ENCODE measurements around the gene ERBB2.
A peak's percentile ranks its signal among the peaks of the same experiment; 100 is the strongest.
"Not testable (repeated sequence)": the region's sequence is repeated elsewhere in the genome, so short reads cannot be mapped to it uniquely, and the experiment has no call there.

Gene ERBB2

DNA sequence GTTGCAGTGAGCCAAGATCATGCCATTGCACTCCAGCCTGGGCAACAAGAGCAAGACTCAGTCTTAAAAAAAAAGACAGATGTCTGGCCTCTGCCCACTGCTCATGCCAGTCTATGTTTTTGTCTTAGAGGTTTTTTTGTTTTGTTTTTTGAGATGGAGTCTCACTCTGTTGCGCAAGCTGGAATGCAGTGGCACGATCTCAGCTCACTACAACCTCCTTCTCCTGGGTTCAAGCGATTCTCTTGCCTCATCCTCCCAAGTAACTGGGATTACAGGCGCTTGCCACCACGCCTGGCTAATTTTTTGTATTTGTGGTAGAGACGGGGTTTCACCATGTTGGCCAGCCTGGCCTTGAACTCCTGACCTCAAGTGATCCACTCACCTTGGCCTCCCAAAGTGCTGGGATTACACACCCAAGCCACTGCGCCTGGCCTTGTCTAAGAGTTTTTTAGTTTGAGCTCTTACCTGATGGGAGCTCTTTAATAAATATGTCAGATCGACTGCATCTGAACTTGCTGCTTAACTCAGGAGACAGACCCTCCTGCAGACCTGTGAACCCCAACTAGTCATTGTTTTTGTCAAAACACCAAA lies 48.7 kb downstream of the ERBB2 start:
- DNase-seq = not testable (repeated sequence)

DNA sequence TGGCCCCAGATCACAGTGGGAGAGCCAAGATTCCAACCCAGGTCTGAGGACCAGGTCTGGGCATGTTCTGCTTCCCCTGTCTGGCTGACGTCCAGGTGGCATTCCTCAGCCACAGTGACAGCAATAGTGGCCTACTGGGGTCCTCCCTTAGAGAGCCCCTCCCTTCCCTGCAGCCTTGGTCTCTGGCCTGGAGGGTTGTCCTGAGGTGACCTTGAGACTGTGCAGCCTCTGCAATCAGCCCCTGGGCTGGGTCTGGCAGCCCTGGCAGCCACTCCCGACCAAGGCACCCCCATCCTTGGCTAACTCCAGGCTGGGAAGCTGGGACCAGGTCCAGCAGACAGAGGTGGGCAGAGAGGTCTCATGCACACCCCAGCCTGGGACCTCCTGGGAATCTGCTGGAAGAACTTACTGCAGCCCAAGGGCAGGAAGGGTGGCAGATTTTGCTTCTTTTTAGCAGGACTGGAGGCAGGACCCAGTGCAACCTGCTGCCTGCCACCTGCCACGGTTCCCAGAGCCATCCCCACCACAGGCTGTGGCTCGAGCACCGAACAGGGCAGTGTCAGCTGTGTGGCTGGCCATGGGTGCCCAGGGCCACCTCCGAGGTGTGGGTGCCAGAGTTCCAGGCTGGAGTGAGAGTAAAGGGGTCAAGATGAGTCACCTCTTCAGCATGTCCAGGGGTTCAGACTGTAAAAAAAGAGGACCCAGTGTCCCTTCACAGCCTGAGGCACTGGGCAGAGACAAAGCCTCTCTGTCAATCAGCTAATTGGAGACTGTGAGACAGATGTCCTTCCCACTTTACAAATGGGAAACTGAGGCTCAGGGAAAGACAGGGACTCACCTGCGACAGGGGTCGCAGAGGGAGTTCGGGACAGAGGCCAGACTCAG lies 50.5 kb downstream of the ERBB2 start:
- DNase-seq = no peak

DNA sequence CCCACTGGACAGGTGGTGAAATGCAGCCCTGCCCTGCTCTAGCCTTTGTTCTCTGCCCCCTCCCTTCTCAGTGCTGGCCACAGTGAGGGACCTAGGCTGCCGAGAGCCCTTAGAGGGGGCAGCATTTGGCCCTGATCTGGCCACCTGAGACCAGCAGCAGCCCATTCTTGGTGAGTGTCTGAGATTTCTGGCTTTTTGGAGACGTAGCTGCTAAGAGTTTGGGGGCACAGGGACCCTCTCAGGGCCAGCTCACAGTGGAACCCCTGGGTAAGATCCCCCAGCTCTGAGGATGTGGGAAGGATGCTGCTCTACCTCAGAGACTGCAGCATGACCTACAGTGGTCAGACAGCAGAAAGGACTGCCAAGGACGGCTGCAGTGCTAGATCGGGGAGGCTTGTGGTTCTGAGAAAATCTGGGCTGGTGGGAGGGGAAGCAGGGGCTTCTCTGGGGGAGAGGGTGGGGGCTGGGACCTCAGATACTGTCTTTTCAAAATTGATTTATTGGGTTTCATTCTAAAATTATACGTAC lies 51.2 kb downstream of the ERBB2 start:
- no peak for DNase-seq

DNA sequence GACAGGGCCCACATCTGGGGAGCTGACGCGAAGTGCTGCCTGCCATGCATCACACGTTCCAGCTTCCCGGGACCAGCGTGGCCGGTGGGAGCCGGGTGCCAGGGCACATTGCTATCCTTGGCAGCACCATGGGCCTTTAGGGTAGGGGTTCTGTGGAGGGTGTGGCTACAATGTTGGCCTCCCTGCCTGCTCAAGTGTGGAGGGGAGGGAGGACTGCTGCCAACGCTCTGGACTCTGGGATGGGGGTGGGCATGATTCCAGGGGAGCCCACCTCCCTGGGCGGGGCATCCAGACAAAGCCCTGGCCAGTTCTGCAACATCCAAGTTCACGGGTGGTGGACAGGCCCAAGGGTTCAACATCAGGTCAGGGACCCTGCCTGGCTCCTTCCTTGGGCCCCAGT lies 51.8 kb downstream of the ERBB2 start:
- no peak for DNase-seq

DNA sequence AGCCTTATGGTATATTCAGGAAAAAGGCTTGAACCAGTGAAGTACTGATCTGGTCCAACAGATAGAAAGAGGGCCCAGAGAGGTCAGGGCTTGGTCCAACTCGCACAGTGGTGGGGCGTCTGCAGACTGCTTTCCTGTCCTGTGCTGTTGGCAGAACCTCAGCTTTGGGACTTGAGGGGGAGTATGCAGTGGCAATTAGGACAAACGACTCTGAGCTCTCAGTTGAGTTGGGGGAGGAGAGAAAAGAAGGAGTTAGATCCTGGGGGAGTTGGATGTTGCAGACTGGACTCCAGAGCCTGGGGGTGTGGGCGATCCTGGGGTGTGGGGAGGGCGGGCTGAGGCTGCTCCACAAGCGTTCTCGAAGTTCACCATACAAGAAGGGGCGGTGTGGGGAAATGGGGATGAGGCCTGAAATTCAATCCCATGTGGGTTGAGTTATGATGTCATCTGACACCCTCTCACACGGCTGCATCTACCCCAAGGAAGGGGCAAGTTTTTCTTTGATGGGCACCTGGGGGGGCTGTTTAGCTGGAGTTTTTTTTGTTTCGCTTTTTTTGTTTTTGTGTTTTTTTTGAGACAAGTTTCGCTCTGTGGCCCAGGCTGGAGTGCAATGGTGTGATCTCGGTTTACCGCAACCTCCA lies 52.5 kb downstream of the ERBB2 start:
- DNase-seq = no peak

DNA sequence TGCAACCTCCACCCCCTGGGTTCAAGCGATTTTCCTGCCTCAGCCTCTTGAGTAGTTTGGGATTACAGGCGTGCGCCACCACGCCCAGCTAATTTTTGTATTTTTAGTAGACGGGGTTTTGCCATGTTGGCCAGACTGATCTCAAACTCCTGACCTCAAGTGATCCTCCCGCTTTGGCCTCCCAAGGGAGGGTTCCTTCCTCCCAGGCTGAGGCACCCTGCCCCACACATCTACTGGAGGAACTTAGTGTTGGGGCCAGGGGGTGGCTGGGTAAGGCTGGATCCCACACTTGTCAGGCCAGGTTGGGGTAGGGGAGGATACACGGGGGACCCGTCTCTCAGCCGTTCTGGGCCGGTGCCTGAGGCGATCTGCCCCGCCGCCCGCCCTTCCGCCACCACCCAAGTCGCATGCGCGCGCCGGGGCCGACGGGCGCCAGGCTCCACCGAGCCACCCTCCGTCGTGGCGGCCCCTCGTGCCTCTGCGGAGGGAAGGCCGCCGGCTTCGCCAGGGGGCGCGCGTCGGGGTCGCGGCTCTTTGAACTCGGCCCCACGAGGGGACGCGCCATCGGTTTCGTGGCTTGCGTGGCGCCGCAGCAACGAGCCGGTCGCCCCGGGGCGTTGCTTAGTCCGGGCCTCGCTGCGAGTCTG lies 53.8 kb downstream of the ERBB2 start:
- peak; percentile 60 for DNase-seq

DNA sequence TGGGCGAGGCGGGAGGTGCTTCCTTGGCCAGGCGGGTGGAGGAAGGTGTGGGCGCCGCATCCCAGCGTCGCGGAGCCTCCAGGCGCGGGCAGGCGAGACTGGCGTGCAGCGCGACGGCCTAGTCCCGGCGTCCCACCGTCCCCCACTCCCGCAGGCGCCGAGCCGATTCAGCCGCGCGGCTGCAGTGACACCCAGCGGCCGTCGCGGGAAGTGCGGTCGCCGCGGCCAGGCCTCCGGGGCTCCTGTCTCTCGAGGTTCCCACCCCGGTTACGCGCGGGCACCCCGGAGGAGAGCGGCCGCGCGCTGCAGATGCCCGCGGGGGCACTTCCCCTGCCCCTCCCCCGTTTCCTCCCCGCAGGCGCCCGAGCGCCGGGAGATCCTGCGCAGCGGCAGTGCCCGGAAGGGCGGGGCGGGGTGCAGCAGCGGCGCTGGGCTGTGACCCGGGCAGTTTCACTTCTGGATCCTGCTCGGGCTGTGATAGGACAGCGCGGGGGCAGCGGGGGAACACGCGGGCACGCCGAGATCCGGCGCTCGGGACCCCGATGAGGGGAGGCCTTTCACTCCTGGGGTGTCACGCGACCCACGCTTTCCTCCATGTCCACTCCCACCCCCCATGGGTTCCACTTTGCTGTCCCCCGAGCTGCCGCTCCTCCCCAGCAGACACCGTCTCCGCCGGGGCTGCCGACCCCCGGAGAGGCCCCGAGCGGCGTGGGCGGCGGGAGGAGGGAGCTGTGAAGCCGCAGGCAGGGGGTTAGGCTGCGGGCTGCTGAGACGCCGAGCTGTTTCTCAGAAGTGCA lies 54.5 kb downstream of the ERBB2 start:
- DNase-seq = peak; percentile 93

DNA sequence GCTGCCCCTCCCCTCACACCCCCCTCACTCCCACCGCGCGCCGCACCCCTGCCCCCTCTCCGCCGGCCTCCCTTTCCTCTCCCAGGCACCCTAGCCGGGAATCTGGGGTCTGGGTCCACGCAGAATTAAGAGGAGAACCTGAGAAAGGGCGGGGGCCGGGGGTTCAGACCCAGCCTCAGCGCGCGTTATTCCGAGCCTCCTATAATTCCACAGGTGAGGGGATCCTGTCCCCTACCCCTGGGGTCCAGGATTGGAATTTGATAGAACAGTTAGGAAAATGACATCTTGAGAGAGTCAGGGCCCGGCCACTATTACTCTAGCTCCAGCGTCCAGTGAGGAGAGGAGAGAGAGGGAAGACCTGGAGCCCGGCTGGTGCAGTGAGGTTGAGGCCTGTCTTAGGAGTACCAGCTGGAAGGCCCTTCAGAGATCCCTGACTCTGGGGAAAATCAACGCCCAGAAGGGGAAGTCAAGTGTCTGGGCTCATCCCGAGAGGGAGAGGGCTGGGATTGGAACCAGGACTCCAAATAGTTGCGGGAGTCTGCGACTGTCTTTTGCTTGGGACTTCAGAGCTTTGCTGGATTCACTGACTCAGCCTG lies 55.2 kb downstream of the ERBB2 start:
- no peak for DNase-seq

DNA sequence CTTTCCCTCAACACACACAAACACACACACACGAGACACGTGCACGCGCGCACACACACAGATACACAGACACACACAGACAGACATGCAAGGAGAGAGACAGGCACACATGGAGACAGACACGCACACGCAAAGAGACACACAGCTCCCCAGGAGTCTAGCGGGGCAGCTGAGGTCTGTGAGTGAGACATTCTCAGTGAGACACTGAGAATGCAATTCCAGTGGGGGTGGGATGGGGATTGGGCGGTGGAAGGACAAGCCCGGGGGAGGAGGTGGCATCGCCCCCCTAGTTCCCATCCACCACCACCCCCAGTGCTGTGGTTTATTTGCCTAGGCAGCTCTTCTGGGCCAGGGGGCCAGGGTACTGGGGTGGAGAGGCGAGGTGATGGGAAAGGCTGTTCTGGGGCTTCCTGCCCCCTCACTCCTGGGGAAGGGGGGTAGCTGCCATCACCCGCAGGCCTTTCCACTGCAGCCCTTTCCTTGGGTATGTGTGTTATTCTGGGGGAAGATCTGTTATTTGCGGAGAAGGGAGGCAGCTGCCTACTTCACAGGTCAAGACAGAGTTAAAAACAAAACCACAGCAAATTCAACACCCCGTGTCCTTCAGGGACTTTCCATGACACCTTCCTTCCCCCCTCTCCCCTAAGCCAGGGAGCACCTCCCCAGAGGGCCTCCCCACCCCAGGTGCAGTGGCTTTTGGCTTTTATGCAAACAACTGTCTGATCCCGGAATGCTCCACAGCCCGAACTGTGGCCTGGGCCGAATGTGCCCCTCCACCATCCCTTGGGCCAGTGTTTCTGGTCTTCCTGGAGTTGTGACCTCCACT lies 55.9 kb downstream of the ERBB2 start:
- no peak for DNase-seq

DNA sequence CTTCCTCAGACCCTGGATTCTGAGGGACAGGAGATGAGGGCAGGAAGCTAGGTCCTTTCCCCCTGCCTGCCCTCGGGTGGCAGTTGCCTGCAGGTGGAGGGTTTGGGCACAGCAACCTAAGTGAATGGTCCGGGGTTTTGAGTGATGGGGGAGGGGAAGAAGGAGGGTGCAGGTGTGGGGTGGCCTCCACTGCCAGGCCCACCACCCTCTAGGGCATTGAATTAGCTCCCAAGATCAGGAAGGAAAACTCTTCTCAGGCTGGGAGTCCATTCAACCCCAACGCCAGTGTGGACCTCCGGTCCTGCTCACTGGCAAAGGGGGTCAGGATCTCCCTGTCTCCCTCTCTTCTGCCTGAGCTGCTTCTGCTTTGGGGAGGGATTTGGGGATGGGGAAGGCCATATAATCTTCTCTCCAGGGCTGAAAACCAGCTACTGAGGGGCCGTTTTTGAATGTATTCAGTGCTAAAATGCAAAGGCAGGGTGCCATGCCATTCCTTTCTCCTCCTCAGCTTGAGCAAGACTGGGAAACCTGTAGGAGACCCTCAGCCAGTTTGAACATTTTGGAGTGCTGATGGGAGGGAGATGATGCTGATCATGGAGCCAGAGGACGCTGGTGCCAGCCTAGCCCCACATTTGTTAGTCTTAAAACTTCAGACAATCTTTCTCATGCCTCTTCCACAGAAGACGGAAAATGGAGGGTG lies 56.7 kb downstream of the ERBB2 start:
- no peak for DNase-seq

DNA sequence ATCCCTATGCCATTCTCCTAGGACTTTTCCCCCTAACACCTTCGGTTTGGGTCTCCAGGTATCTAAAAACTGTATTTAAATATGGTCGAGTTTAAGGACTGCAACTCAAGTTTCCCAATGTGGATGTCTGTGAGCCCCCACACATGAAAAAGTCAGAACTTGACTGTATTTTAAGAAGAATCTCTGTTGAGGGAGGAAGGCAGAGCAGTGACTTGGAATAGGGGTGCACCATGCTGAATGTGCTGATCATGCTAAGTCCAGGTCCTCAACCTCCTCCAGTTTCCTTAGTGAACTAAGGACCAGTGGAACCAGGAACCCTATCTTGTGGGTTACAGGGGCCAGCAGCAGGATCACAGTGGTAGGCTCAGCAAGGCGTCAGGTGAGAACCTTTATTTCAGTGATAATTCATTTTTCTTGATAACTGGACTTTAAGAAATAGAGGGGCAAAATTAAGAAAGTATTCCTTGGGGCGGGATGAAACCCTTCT lies 57.4 kb downstream of the ERBB2 start:
- DNase-seq = no peak

DNA sequence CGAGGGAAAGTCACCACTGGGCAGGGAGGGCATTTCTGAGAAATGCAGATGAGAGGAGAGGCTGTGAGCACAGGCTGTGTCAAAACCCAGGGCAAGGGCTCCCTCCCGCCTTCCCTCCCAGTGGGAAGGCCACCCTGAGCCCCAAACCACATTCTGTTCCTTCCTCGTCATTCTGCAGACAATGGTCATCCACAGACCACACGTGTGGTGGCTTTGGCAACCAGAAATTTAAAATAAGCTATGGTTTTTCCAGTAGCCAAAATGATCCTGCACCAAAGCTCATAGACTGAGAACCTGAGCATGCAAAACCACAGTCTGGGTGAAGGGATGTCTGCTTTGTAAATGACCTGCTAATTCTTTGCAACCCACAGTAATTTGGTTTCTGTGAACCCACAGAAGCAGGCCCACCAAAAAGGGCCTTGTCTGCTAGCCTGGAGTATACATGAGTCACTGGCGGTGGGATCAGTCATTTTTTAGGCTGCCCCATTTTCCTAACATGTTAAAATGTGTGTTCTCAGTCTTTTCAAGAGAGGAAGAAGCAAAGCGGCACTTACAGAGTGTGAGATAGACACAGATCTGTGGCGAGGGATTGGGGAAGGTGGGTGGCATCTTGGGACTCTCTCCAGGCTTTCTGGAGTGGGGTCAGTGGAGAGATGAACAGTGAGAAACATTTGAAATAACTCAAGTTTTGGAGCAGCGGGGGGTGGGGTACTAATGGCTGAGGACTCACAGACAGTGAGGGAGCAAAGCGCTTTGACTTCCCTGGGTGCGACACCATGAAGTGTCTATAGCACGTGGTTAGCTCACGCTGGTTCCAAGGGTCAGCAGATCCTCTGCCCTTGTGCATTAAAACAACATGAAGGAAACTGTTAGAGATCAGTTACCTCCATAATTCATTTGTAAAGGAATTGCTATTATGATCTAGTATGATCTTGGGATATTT lies 58.3 kb downstream of the ERBB2 start:
- peak; percentile 57 for DNase-seq

DNA sequence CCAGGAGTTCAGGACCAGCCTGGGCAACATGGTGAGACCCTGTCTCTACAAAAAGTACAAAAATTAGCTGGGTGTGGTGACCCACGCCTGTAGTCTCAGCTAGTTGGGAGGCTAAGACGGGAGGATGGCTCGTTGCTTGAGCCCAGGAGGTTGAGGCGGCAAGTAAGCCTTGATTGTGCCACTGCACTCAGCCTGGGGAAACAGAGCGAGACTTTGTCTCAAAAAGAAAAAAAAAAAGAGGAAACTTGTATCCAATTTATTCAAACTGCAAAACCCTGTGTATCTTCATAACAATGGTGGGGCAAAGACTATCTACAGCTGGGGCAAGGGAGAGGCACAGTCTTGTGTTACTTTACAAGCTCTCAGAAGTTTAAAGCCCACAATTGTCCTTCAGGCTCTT lies 59.3 kb downstream of the ERBB2 start:
- DNase-seq = no peak

DNA sequence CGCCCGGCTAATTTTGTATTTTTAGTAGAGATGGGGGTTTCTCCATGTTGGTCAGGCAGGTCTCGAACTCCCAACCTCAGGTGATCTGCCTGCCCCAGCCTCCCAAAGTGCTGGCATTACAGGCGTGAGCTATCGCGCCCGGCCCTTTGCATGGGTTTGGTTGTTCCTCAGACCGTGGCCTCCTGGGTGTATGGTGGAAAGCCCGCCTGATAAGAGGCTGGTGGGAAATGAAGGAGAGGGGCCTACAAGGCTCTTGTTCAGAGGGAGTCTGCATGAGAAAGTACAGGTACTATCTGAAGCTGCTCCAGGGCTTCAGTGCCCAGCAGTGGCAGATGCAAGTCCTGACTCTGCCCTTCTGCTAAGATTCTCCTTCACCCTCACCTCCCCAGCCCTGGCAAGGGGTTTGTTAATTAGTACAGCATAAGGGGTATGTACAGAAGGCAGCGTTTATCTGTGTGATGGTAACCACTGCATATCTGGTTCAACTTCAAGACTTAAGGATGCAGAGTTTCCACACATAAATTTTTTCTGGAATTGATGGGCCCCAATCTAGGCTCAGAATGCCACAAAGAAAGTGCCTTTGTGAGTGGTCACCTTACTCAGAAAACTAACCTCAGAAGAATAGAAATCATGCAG lies 62.1 kb downstream of the ERBB2 start:
- DNase-seq = no peak

DNA sequence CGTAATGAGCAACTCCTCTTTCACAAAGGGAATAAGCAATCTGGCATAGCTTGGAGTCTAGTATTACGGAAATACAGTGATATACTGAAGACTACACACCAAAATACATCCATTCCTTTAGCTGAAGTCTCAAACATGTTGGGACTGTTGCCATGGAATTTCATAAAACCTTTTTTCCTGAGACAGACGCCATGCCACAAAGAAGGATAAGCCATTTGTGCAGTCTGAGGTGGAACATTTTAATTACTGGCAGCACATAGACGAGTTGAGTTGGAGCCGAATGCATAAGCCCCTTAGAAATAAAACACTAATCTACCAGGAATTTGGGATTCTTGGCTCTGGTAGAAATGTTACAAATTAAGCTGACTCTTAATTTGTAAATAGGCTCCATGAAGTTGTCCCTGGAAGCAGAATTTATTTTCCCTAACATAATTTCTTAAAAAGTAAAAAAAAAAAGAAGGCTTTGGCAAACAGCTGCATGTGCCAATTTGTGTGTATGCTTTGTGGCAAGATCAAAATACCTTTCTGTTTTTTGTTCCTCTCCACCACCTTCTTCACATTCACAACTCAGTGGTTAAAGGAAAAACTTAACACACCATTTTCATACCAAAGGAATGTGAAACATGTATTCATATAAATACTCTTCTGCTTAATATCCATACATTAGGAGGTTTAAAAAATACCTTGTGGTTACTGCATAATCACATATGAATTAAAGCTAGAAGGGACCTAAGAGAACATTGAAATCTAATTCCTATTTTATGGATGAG lies 63.4 kb downstream of the ERBB2 start:
- no peak for DNase-seq

DNA sequence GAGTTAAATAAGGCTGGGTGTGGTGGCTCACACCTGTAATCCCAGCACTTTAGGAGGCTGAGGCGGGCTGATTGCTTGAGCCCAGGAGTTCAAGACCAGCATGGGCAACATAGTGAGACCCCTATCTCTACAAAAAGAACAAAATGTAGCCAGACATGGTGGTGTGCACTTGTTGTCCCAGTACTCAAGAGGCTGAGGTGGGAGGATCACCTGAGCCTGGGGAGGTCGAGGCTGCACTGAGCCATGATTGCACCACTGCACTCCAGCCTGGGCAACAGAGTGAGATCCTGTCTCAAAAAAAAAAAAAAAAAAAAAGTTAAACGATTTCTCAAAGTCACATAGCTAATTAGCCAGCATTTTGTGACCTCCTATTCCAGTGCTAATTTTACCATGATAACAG lies 64.3 kb downstream of the ERBB2 start:
- DNase-seq = not testable (repeated sequence)

DNA sequence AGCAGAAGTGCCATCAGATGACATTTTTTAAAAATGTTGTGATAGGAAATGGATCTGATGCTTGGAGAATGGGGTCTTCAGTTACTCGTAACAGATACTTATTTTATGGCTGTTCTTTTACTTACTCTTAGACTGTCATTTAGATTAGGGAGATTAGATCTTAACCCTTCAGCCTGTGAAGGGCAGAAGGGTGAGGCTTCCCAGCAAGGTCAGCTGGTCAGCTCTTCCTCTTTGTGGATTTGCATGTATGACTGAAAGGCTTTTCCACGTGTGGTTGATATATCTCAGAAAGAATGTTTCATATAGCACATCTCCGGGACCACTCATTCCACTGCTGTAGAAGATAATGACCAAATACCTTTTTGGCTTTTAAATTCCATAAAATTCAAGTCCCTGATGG lies 65.3 kb downstream of the ERBB2 start:
- DNase-seq = no peak

DNA sequence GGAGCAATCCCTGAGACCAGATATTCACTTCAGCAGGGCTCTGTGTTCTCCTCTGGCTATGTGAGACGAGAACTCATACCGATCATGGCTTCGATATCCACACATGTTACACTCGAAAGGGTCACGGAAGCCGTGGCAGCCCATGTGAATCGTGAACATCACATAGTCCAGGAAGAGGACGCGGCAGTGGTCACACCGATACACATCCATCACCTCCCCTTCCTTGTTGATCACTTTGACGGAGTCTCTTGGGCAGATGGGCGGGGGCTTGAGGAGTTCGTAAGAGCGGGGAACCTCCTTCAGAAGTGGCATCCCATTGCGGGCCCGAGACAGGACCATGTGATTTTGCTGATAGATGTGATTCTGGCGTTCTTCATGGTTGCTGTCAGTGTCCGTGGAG lies 65.9 kb downstream of the ERBB2 start:
- DNase-seq = no peak

Measured in femur (tissue), 1 donor.